A673 (cell line): ENCODE measurements around the gene NOL9. TPM values are rescaled to one million over a fixed set of nuclear protein-coding genes. Genes with fewer than 3 reads are reported as not detected.

Experiments used
- BruUV-seq: library from RNA; stranded (reverse); fragments of 400-500 nt; replicated peaks from 2 replicates; lab custom pipeline; 2021; lab: Mats Ljungman, UMichigan
- CTCF ChIA-PET: fragments of 300-600 bp; sonication (Branson Sonifier 250); formaldehyde crosslinking; loops from one replicate; lab custom pipeline; 2022; ENCODE audit warnings: antibody characterized with exemption; lab: Charles Lee
- POLR2A ChIA-PET: fragments of 300-600 bp; sonication (Branson Sonifier 250); formaldehyde crosslinking; loops from one replicate; lab custom pipeline; 2022; ENCODE audit warnings: antibody characterized with exemption; ENCODE audit not compliant: low non-redundant PET; lab: Charles Lee
- DNase-seq: peaks from one replicate; pipeline ENCODE4 v3.0.0-alpha.2; 2015; ENCODE audit warnings: low spot score
- H3K27ac ChIP-seq: fragments of 200-600 bp; sonication (generic); 2 replicates; pipeline ENCODE4 v1.5.1; 2016; ENCODE audit warnings: mixed run types, low read depth, mild to moderate bottlenecking, mixed read lengths, antibody characterized with exemption, low read length; ENCODE audit not compliant: poor library complexity, severe bottlenecking
- H3K27me3 ChIP-seq: fragments of 200-600 bp; sonication (generic); replicated peaks from 2 replicates; pipeline ENCODE4 v1.6.1; 2017; ENCODE audit warnings: mixed run types, low read depth, mild to moderate bottlenecking, mixed read lengths, antibody characterized with exemption, low read length; ENCODE audit not compliant: insufficient read depth, poor library complexity
- H3K36me3 ChIP-seq: fragments of 200-600 bp; sonication (generic); 2 replicates; pipeline ENCODE4 v1.6.1; 2016; ENCODE audit warnings: mixed run types, mild to moderate bottlenecking, mixed read lengths, antibody characterized with exemption, low read length; ENCODE audit not compliant: insufficient read depth, poor library complexity, severe bottlenecking
- H3K4me1 ChIP-seq: fragments of 200-600 bp; sonication (generic); 2 replicates; pipeline ENCODE4 v1.6.1; 2017; ENCODE audit warnings: mixed run types, mild to moderate bottlenecking, mixed read lengths, antibody characterized with exemption, low read length; ENCODE audit not compliant: insufficient read depth, poor library complexity, severe bottlenecking
- H3K4me3 ChIP-seq: fragments of 200-600 bp; sonication (generic); 2 replicates; pipeline ENCODE4 v1.5.1; 2016; ENCODE audit warnings: low read depth, mixed run types, mild to moderate bottlenecking, mixed read lengths, low read length; ENCODE audit not compliant: poor library complexity, severe bottlenecking
- H3K9me3 ChIP-seq: fragments of 200-600 bp; sonication (generic); 2 replicates; pipeline ENCODE4 v1.6.1; 2016; ENCODE audit warnings: mixed run types, low read depth, mild to moderate bottlenecking, mixed read lengths, antibody characterized with exemption, low read length; ENCODE audit not compliant: poor library complexity, severe bottlenecking
- CTCF ChIP-seq: fragments of 300-800, 200-600 bp; sonication (generic); conservative IDR thresholded peaks from 2 replicates; pipeline ENCODE4 v1.5.1; 2017; ENCODE audit warnings: low read depth, mild to moderate bottlenecking, antibody characterized with exemption, low read length, moderate library complexity, mixed read lengths
- EZH2 ChIP-seq: fragments of 200-600 bp; sonication (generic); IDR thresholded peaks from 2 replicates; pipeline ENCODE4 v1.6.1; 2017; ENCODE audit warnings: borderline replicate concordance, low read depth, mild to moderate bottlenecking, mixed read lengths, antibody characterized with exemption, low read length; ENCODE audit not compliant: poor library complexity, severe bottlenecking
- intact Hi-C: fragments of 100-400 bp; cut with micrococcal nuclease; formaldehyde crosslinking; loops from one replicate; pipeline ENCODE4 v1.10.0; 2022; ENCODE audit not compliant: unreplicated experiment
- total RNA-seq: library from RNA; stranded (reverse); gene quantifications from 2 replicates; pipeline ENCODE4 v1.2.3, GENCODE V29; 2021

Gene NOL9
- total RNA-seq, 1 experiment from 2014 or later = 55.6 TPM

- POLR2A ChIA-PET = interaction anchor here (0.5 kb wide), 1 partner anchor 275 kb away, joined by 6 read pairs; no protein-coding TSS in a partner anchor
- intact Hi-C loops = no loop called here
- CTCF ChIA-PET = no interaction called here
Observed at GRCh38 chr1:6592865-6593593, 38.7 kb upstream of the NOL9 start.

GRCh38 chr1:6592441-6592840, 38.1 kb upstream of the NOL9 start:
- no peaks in the 10 kb centered on the region for H3K4me1 ChIP-seq
- no TSS peak for BruUV-seq
- no peak overlapping the region for H3K27ac ChIP-seq
- no peak overlapping the region for H3K4me3 ChIP-seq
- intact Hi-C loops = no loop called here
- DNase-seq = no peak
- H3K9me3 ChIP-seq = no peaks in the 10 kb centered on the region
- ChIA-PET CTCF (no interaction called here), POLR2A (no interaction called here)
- H3K27me3 ChIP-seq = no peaks in the 10 kb centered on the region
- H3K36me3 ChIP-seq = peaks cover 64% of the 10 kb centered on the region
- no peak for TF ChIP-seq CTCF
- no peak for TF ChIP-seq EZH2

More at GRCh38 chr1:6592865-6593593, 38.7 kb upstream of the NOL9 start:
- no peak overlapping the region for H3K27ac ChIP-seq
- no peak for DNase-seq
- no peaks in the 10 kb centered on the region for H3K27me3 ChIP-seq
- no peak for TF ChIP-seq CTCF
- TF ChIP-seq EZH2 = no peak
- BruUV-seq = no TSS peak
- H3K4me1 ChIP-seq = no peaks in the 10 kb centered on the region
- no peak overlapping the region for H3K4me3 ChIP-seq
- H3K9me3 ChIP-seq = no peaks in the 10 kb centered on the region
- H3K36me3 ChIP-seq = peaks cover 68% of the 10 kb centered on the region

GRCh38 chr1:6591644-6592043, 37.3 kb upstream of the NOL9 start:
- Histone ChIP-seq H3K9me3 (no peaks in the 10 kb centered on the region), H3K4me3 (no peak overlapping the region), H3K27ac (no peak overlapping the region), H3K27me3 (no peaks in the 10 kb centered on the region), H3K36me3 (peaks cover 57% of the 10 kb centered on the region), H3K4me1 (no peaks in the 10 kb centered on the region)
- BruUV-seq = no TSS peak
- DNase-seq = no peak
- intact Hi-C loops = no loop called here
- ChIA-PET POLR2A (no interaction called here), CTCF (no interaction called here)
- TF ChIP-seq EZH2 (no peak), CTCF (no peak)
